Measurements from ENCODE around the gene RCOR2.
A peak's percentile ranks its signal among the peaks of the same experiment; 100 is the strongest.

RCOR2 gene

DNA sequence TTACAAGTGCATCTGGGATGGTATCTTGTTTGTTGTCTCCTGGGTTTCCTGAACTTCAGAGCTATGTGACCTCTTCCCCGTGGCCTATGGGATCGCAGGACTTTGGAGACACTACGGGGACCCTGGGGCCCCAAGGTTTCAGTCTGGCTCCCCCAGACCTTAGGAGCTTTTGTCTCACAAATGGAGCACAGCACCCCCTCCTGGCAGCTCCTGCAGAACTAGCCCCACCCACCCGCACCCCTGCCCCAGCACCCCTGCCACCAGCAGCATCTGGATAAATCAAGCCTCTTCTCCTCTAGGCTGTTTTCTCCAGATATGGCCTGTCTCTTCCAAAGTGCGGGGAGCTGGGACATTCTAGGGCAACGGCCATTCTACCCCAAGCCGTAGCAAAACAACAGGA is 10.4 kb downstream of the RCOR2 start:
- peak; percentile 46 for DNase-seq

DNA sequence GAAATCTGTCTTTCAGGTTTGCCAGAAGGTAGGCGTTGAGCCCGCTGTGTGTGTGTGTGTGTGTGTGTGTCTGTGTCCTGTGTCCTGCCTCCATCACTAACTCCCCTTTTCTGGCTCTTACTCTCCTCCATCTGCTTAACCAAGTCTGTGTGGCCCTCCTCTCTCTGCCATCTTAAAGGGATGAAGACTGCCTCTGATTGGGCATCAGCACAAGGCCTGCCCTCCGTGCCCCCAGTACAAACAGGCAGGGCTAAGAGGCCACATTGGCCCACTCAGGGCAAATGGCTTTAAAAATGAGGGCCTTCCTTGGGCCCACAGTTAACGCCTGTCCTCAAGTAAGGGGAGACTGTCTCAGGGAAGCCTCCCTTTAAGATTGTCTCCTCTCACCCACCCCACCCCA is 10.9 kb downstream of the RCOR2 start:
- no peak for DNase-seq

DNA sequence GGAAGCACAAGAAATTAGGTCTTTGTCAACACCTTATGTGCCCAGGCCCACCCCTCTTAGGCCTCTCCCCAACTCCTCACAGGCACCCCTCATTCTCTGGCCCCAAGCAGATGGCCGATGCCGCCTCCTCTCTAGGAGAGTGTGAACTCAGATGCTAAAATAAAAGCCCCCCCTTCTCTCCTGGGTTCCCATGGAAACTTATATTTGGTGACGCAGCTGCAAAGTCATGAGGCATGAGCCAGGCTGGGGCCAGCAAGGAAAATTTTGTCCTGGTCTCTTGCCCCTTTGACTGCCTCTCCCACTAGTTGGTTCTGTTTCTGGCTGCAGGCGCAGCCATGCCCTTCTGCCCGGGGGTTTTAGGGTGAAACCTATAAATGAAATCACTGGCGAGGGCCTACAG is 11.8 kb downstream of the RCOR2 start:
- no peak for DNase-seq

DNA sequence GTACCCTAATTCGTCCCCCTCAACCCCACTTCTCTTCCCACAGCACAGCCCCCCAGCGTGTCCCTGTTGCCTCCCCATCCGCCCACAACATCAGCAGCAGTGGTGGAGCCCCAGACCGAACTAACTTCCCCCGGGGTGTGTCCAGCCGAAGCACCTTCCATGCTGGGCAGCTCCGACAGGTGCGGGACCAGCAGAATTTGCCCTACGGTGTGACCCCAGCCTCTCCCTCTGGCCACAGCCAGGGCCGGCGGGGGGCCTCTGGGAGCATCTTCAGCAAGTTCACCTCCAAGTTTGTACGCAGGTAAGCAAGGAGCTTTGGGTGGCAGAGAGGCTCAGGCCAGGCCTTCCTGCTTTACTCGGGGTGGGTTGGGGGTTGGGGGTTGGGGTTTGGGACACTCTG is 12.2 kb downstream of the RCOR2 start:
- no peak for DNase-seq

DNA sequence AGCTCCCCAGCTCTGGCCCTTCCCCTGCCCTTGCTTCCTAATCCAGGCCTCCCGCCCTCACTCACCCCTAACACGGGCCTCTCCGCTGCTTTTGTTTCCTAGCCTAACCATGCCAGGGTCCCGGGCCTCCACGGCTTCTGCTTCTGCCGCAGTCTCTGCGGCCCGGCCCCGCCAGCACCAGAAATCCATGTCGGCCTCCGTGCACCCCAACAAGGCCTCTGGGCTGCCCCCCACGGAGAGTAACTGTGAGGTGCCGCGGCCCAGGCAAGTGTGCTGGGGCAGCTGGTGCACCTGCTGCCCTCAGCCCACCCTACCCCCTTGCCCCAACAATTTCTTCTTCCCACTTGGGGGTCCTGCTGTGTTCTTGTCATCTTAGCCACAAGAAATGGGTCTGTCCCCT is 13.1 kb downstream of the RCOR2 start:
- no peak for DNase-seq

DNA sequence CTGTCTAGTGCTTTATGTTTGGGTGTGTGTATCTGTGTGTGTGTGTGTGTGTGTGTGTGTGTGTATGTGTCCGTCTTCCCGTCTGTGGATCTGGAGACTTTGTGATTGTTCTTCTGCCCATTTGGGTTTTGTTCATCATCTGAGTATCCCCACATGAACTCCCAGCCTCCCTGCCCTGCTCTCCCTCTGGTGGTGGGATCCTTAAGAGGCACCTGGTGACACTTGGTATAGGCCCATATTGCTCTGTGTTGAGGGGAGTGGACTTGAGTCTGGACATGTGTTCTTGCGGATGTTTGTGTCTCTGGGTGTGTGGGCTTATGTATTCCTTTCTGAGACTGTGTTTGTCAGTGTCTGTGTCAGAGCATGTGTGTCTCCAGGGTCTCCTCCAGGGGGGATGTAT is 15.3 kb downstream of the RCOR2 start:
- DNase-seq: no peak

DNA sequence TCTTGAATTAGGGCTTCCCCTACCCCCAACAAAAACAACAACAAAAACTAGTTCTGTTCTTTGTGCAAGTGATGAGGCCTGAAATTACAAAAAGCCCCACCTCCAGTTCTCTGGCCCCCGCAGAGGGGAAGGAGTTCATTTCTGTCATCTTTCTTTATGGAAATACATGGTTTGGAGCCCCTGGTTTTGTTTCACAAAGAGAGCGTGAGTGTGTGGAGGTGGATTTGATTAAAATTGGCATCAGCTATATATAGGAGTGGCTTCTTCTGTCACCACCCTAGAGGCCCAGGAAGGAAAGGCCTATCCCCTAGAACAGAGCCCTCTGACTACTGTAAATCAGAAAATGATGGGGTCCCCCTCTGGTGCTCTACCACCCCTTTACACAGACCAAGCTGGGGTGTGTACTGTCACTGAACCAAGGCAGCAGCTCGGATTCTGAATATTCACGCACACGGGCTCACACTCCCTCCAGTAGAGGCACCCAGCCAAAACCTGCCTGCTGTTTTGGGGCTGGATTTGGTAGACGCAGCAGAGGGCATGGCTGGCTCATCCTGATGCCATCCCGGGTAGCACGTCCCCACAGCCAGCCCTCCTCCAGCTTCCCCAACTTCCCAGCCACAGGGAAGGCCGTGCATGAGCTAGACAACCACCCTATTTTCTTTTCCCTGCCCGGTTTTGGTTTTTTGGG is 19.4 kb downstream of the RCOR2 start:
- DNase-seq: no peak

DNA sequence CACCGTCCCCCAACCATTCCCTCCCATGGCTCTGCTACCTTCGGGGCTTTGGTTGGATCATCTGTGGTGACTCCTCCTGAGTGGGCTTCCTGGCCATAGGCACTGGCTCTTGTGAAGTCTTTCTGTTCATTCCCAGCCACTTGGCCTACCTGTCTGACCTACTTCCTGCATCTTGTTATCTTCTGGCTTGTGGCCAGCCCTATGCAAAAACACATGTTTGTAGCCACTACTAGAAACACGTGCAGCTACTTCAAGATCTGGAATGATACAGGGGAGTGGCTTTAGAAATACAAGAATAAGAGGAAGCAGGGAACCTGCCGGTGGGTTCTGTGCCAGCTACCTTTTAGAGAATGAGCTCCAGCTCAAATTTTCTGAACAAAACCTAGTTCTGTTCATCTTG is 20.9 kb downstream of the RCOR2 start:
- DNase-seq: no peak

DNA sequence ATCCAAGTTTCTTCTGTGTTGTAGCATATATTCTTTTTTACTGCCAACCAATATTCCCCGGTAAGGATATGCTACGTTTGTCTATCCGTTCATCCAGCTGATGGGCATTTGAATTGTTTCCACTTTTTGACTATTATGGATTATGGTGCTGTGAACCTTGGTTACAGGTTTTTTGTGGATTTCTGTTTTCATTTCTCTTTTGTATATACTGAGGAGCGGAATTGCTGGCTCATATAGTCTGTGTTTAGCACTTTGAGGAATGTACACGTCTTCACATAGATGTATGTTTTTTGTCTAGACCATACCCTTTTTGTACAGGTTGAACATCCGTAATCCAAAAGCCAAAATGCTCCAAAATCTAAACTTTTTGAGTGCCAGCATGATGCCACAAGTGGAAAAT is 23.6 kb downstream of the RCOR2 start:
- DNase-seq: no peak

DNA sequence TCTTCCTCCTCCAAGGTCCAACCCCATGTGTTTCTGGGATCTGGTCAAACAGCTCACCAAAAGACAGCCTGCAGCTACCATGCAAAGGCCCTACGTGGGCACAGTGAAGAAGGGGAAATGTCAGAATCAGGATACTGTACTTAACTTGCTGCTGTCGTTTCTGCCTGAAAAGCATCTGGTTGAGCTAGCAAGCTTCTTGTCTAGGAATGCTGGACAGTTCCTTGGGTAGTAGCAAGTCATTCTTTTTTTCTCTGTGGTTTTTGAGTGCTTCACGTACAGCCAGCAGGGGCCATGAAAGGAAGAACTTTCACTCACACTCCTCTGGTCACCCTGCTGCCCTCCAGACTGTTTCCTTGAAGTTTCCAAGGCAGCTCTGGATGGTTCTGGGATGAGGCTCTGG is 24.7 kb downstream of the RCOR2 start:
- DNase-seq: no peak

DNA sequence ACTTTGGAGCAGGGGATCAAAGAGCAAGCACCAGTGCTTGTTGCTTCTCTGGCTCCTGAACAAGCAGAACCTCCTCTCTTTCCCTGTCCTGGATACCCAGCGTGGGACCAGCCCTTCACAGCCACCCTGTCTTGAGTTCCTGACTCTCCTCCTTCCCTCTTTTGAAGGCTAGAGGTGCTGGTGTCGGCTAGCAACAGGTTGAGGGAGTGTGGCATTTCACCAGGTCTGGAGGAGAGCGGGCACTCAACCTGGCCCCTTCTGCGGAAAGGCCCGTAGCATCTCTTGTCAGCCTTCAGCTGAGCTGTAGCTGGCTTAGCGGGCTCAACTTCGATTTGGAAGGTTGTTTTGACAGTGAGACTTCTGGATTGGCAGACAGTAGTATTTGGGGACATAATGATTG is 26.6 kb downstream of the RCOR2 start:
- no peak for DNase-seq

DNA sequence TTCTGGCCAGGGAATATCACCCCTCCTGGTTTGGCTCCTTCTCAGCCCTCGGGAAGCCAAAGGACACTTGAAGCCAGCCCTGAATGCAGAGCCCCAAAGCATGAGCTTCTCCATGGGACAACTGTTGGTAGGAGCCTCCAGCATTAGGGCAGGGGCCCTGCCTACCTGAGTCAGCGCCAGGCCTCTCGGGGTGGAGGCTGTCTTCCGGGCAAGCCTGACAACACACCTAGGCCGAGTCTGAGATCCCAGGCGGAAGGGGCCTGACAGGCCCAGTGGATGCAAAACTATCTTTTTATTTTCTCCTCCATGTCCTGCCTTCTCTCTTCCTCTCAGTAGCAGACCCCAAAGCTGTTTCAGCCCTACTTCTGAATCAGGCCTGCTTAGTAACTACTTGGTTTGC is 27.6 kb downstream of the RCOR2 start:
- DNase-seq: no peak

DNA sequence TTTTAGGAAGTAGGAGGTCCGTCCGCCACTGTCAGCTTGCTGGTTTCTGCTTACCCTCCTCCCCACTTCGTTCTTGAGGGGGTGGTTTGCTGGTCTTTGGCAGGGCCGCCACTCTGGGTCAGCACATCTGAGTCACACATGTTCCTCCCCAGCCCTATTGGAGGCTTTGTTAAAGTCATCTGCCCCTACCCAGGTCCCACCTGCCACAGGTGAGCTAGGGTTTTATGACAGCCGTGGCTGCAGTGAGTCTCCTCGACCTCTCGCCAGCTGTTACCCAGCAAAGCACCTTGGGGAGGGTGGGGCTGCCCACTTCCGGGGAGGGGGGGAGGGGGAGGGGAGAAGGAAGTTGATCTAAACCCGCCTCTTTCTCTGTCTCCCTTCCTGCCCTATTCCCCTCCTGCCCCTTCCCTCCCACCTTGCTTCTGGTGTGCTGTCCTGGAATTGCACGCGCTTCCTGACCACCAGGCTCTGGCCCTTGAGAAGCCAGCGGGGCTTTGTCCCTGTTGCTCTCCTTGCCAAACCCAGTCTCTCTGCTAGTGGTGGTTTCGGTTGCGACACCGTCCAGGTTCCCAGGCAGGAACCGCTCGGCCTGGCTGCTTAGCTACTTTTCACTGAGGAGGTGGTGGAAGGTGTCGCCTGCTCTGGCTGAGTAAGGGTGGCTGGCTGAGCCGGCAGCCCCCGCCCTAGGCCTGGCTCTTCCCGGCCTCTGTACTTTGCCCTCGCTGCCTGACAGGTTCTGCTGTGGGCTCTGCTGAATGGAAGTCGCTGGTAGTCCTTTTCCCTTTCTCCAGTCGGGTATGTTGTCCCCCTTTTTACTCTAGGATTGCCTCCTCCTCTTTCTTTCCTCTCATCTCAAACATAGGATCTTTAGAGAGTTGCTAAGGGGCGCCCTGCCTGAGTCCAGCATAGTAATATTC is 28.5 kb downstream of the RCOR2 start:
- DNase-seq: peak; percentile 63

DNA sequence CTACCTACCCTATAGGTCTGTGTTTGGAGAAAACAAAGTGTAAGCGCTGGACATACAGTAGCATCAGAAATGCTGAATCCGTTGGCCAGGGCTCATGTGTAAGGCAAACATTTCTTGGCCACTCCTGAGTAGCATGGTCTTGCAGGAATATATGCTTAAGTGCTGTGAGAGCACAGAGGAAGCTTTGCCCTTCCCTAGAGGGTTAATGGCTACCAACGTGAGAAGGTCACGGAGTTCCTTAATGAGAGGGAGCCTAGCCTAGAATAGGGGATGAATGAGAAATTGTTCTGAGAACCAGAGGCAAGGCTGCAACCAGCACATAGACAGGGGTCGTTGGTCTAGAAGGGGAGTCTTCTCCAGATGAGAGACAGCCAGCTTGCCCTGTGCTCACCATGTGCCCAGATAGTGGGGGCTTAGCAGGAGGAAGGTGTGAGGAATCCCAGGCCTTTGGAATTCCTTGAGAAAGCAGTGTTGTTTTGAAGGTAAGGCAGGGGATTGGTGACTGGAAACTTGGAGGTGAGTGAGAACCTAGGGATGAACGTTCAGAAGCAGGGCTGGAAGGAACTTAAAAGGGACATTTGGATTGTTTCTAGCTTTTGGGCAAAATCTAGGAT is 29.5 kb downstream of the RCOR2 start:
- no peak for DNase-seq

DNA sequence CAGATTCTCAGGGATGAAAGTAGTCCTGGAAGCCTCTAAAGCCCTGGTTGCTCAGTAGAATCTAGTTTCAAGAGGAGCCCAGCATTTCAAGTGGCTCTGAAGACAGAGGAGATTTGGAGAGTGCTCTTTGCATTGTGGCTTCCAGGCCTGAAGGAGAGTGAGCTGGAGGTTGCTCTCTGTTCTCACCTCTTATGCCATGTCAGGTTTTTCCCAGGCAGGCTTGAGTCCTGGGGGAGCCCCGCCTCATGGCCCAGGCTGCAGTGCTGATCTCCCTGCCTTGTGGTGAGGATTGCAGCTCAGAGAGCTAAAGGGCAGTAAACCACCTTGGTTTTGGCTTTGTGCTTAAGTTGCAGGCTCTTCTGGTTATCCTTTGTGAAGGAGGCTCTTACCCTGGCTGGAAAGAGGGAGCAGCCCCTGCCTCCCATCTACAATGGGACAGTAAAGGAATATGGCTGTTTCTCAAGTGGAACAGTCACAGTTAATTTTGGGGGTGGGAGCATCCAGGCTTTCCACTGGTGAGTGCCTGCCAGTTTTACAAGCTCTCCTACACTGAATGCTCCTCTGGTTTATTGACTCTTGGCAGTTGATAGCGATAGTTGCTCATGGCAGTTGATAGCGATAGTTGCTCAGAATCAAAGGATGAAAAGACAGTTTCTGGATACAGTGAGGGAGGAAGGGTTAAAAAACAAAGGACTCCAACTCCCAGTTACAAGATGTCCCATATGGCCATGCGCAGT is 32.6 kb downstream of the RCOR2 start:
- no peak for DNase-seq

DNA sequence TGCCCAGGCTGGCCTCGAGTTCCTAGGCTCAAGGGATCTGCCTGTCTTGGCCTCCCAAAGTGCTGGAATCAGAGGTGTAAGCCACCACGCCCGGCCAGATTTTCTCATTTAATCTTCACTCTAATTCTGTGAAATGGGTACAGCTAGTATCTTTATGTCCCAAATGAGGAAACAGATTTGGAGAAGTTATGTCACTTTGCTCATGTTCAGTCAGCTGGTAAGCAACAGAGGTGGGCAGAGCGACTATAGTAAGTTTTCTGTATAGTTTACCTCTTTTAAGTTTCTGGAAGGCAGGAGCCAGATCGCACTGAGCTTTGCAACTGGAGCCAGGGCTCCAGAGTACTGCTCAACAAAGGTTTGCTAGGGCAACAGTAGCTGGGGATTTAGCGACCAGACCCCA is 33.2 kb downstream of the RCOR2 start:
- no peak for DNase-seq

DNA sequence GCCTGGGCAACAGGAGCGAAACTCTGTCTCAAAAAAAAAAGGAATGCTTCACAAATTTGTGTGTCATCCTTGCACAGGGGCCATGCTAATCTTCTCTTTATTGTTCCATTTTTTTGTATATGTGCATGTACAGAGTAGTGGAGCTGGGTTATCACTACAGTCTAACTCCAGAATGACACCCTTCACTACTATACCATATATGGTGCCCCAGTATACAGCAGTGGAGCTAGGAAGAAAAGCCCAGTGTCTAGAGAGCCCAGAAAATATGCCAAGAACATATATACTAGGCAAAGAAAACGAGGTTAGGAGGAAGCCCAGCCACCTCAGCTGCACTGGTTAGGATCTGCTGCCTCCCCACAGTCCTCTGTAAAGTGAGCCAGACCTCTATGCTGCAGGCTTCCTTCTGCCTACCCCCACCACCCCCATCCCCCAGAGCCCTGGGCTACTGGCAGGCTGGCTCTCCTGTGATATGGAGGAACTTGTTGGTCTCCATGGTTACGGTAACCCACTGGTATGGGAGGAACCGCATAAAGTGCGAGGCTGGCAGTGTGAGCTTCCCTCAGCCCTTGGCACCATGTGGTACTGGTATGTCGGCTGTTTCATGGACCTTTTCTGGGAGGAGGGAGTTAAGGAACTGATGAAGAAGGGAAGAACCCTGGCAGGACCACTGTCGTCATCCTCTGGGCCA is 34.3 kb downstream of the RCOR2 start:
- peak; percentile 66 for DNase-seq

DNA sequence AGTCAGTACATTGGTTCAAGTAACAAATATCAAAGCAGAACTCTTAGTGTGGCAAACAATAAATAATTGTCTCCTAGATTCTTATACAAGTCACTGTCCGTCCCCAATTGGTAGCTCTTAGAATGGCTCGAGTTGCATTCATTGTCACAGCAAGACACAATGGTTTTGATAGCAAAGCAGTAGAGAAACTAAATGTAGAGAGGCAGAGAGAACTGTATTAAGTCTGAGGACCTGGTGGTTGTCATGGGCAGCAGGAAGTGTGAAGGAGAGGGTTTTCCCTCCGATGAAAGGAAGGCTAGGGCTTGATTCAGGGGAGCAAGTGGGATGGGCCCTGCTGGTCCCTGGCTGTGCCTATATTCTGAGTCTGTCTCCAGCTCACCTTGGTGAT is 36.6 kb downstream of the RCOR2 start:
- no peak for DNase-seq

DNA sequence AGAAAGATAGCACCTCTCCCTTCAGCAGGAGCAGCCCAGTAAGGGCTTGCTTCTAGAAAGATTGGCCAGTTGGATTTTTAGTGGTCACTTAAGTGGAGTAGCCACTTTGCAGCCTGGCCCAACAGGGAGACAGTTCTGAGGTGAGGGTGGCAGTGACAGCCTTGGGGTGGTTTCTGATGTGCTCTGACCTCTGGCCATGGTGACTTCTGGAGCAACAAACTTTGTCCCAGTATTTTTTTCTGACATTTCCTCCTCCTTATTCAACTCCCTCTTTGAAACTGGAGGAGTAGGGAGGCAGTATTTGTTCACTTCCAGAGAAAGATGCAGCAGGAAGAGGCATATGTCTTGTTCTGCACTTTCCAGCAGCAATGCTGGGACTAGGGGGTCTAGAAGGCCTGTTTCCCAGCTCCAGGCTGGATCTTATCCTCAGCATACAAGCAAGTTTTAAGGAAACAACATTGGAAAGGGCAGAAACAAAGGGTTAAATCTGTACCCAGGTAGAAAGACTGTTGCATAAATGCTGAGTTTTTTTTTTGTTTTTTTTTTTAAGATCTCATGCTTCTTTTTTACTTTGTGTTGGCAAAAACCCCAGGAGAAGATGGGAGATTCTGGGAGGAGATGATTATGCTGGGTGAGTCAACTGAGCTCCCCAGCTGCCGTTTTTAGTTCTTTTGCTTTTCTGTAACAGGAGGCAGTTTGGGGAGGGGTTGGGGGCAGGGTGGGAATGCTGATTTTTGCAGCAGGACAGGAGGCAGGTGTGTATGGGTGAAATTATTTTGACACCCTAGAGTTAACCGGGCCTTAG is 37.2 kb downstream of the RCOR2 start:
- DNase-seq: no peak

DNA sequence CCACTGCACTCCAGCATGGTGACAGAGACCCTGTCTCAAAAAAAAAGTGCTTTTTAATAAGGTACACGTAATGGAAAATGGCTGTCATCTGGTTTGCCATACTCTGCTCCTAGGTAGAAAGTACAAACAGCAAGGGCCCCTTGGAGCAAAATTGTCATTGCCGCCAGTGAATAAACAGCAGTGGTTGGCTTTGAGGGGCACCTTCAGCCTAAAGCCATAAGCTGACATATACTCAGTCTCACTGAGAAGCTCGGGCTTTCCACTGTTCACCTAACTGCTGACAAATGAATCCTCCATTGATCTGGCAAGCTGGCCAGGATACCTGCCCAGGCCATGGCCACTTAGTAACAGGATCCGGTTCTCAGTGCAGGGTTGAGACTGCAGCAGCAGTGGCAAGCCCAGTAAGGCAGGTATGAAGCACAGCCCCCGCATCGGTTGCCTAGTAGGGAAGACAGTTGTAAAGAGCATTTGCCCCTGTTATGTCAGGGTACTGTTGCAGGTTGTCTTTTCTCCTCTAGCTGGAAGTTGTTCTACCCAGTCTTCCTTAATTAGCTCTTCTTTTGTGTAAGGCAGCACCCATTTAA is 39.2 kb downstream of the RCOR2 start:
- no peak for DNase-seq

DNA sequence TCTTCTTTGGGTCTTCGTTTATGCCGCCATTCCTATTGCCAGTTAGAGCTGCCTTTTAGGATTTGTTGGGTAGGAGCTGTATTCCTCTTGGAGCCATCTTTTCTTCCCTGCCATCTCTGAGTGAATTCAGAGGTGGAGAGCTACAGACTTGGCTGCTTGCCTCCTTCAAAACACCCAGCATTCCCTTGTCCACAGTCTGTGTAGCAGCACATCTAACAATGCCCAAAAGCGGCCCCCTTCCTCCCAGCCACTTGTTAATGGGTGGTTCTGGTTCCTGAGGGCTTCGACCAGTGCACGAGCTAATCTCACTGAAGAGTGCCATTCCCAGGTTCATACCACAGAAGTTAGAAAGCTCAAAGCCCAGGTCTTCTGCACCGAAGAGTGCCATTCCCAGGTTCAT is 40.3 kb downstream of the RCOR2 start:
- no peak for DNase-seq

Measured in CD4-positive, alpha-beta T cell treated with Interferon gamma for 1 hour (primary cell).